GM18519 (cell line): ENCODE measurements around the gene DNAH17.

Experiments used
- ATAC-seq: cut with Tn5 transposase; IDR thresholded peaks from one replicate; pipeline ENCODE4 v1.9.1; 2021; ENCODE audit warnings: mild to moderate bottlenecking, moderate library complexity; ENCODE audit not compliant: unreplicated experiment, low FRiP score

DNAH17 gene

GRCh38 chr17:78401246-78401645, 175.9 kb downstream of the DNAH17 start:
- no peak for ATAC-seq

GRCh38 chr17:78400581-78401240, 176.5 kb downstream of the DNAH17 start:
- no peak for ATAC-seq

- no peak for ATAC-seq
These were observed 177.5 kb downstream of the DNAH17 start for GRCh38 chr17:78399693-78400144.

GRCh38 chr17:78399028-78399692, 178.0 kb downstream of the DNAH17 start:
- no peak for ATAC-seq

GRCh38 chr17:78398390-78398789, 178.8 kb downstream of the DNAH17 start:
- no peak for ATAC-seq

GRCh38 chr17:78397681-78398101, 179.5 kb downstream of the DNAH17 start:
- ATAC-seq, result no peak

- no peak for ATAC-seq
These were observed 180.5 kb downstream of the DNAH17 start for GRCh38 chr17:78396441-78397337.

GRCh38 chr17:78395155-78395554, 182.0 kb downstream of the DNAH17 start:
- no peak for ATAC-seq

GRCh38 chr17:78394209-78394608, 183.0 kb downstream of the DNAH17 start:
- ATAC-seq, result no peak

GRCh38 chr17:78393575-78393974, 183.6 kb downstream of the DNAH17 start:
- ATAC-seq, result no peak

- no peak for ATAC-seq
These were observed 184.9 kb downstream of the DNAH17 start for GRCh38 chr17:78392295-78392694.

- no peak for ATAC-seq
These were observed 185.4 kb downstream of the DNAH17 start for GRCh38 chr17:78391843-78392242.

GRCh38 chr17:78391051-78391431, 186.2 kb downstream of the DNAH17 start:
- no peak for ATAC-seq

- ATAC-seq, result no peak
These were observed 186.8 kb downstream of the DNAH17 start for GRCh38 chr17:78390241-78391050.

GRCh38 chr17:78387977-78388941, 188.9 kb downstream of the DNAH17 start:
- no peak for ATAC-seq

GRCh38 chr17:78384479-78385175, 192.6 kb downstream of the DNAH17 start:
- ATAC-seq, result no peak

- ATAC-seq, result no peak
These were observed 193.3 kb downstream of the DNAH17 start for GRCh38 chr17:78383725-78384471.
